ENCODE data around the gene LTBP3. TPM values are rescaled to one million over a fixed set of nuclear protein-coding genes. Genes with fewer than 3 reads are reported as not detected.
A peak's percentile ranks its signal among the peaks of the same experiment; 100 is the strongest.

LTBP3 gene
- polyA plus RNA-seq, 4 donors = 6.5 to 77.6 (median 21.3) TPM

- DNase-seq (peak in 1 of 2 donors; percentile 40), FAIRE-seq (no peak)
- WGBS, 3 donors = 18 to 27% (median 27%) methylated on average over 14 to 15 of the region's 15 CpGs
- Histone ChIP-seq H3K27me3 (ENCODE audit: control insufficient read depth in 3 of 3, insufficient read depth in 3 of 3, low read length in 3 of 3) (no peaks in the 10 kb centered on the region), H3K4me1 (ENCODE audit: control insufficient read depth in 3 of 3, insufficient read depth in 2 of 3, low read depth in 1 of 3, low read length in 2 of 3) (peaks cover 0 to 41% (median 0%) of the 10 kb centered on the region in 3 donors), H3K27ac (ENCODE audit: low read depth in 1 of 3, low read length in 2 of 3) (peak overlapping the region in 2 of 3 donors; percentile 59 to 91), H3K9me3 (ENCODE audit: control insufficient read depth in 2 of 2, insufficient read depth in 1 of 2, low read depth in 1 of 2, low read length in 1 of 2) (no peaks in the 10 kb centered on the region), H3K36me3 (ENCODE audit: control insufficient read depth in 3 of 3, insufficient read depth in 2 of 3, low read depth in 1 of 3, low read length in 3 of 3) (peaks cover 0 to 6% (median 0%) of the 10 kb centered on the region in 3 donors), H3K4me3 (ENCODE audit: low read depth in 1 of 3, low read length in 3 of 3) (no peak overlapping the region)
Observed at GRCh38 chr11:65560555-65561418, 2.6 kb upstream of the LTBP3 start.

GRCh38 chr11:65559951-65560537, 1.9 kb upstream of the LTBP3 start:
- Histone ChIP-seq H3K36me3 (ENCODE audit: control insufficient read depth in 3 of 3, insufficient read depth in 2 of 3, low read depth in 1 of 3, low read length in 3 of 3) (peaks cover 0 to 12% (median 0%) of the 10 kb centered on the region in 3 donors), H3K4me3 (ENCODE audit: low read depth in 1 of 3, low read length in 3 of 3) (no peak overlapping the region), H3K27ac (ENCODE audit: low read depth in 1 of 3, low read length in 2 of 3) (peak overlapping the region in 2 of 3 donors; percentile 59 to 91), H3K9me3 (ENCODE audit: control insufficient read depth in 2 of 2, insufficient read depth in 1 of 2, low read depth in 1 of 2, low read length in 1 of 2) (no peaks in the 10 kb centered on the region), H3K27me3 (ENCODE audit: control insufficient read depth in 3 of 3, insufficient read depth in 3 of 3, low read length in 3 of 3) (no peaks in the 10 kb centered on the region), H3K4me1 (ENCODE audit: control insufficient read depth in 3 of 3, insufficient read depth in 2 of 3, low read depth in 1 of 3, low read length in 2 of 3) (peaks cover 0 to 48% (median 0%) of the 10 kb centered on the region in 3 donors)
- FAIRE-seq (no peak), DNase-seq (peak in 1 of 2 donors; percentile 60)
- WGBS, 3 donors = 10 to 46% (median 25%) methylated on average over 5 of the region's 5 CpGs

- WGBS, 3 donors = 67 to 77% (median 68%) methylated on average over 5 of the region's 5 CpGs
- Histone ChIP-seq H3K4me1 (ENCODE audit: control insufficient read depth in 3 of 3, insufficient read depth in 2 of 3, low read depth in 1 of 3, low read length in 2 of 3) (peaks cover 0 to 53% (median 0%) of the 10 kb centered on the region in 3 donors), H3K27me3 (ENCODE audit: control insufficient read depth in 3 of 3, insufficient read depth in 3 of 3, low read length in 3 of 3) (no peaks in the 10 kb centered on the region), H3K4me3 (ENCODE audit: low read depth in 1 of 3, low read length in 3 of 3) (no peak overlapping the region), H3K27ac (ENCODE audit: low read depth in 1 of 3, low read length in 2 of 3) (peak overlapping the region in 2 of 3 donors; percentile 91 to 92), H3K36me3 (ENCODE audit: control insufficient read depth in 3 of 3, insufficient read depth in 2 of 3, low read depth in 1 of 3, low read length in 3 of 3) (peaks cover 0 to 13% (median 0%) of the 10 kb centered on the region in 3 donors), H3K9me3 (ENCODE audit: control insufficient read depth in 2 of 2, insufficient read depth in 1 of 2, low read depth in 1 of 2, low read length in 1 of 2) (no peaks in the 10 kb centered on the region)
- DNase-seq (no peak), FAIRE-seq (no peak)
Observed at GRCh38 chr11:65559535-65559934, 1.4 kb upstream of the LTBP3 start.

GRCh38 chr11:65558930-65559509, 861 bp upstream of the LTBP3 start:
- Histone ChIP-seq H3K27ac (ENCODE audit: low read depth in 1 of 3, low read length in 2 of 3) (peak overlapping the region; percentile 58 to 92 (median 91)), H3K9me3 (ENCODE audit: control insufficient read depth in 2 of 2, insufficient read depth in 1 of 2, low read depth in 1 of 2, low read length in 1 of 2) (no peaks in the 10 kb centered on the region), H3K4me1 (ENCODE audit: control insufficient read depth in 3 of 3, insufficient read depth in 2 of 3, low read depth in 1 of 3, low read length in 2 of 3) (peaks cover 0 to 57% (median 0%) of the 10 kb centered on the region in 3 donors), H3K4me3 (ENCODE audit: low read depth in 1 of 3, low read length in 3 of 3) (peak overlapping the region in 1 of 3 donors; percentile 48), H3K27me3 (ENCODE audit: control insufficient read depth in 3 of 3, insufficient read depth in 3 of 3, low read length in 3 of 3) (no peaks in the 10 kb centered on the region), H3K36me3 (ENCODE audit: control insufficient read depth in 3 of 3, insufficient read depth in 2 of 3, low read depth in 1 of 3, low read length in 3 of 3) (peaks cover 0 to 17% (median 0%) of the 10 kb centered on the region in 3 donors)
- WGBS, 3 donors = 54 to 61% (median 58%) methylated on average over 17 to 19 of the region's 19 CpGs
- FAIRE-seq (no peak), DNase-seq (no peak)

- Histone ChIP-seq H3K27me3 (ENCODE audit: control insufficient read depth in 3 of 3, insufficient read depth in 3 of 3, low read length in 3 of 3) (no peaks in the 10 kb centered on the region), H3K27ac (ENCODE audit: low read depth in 1 of 3, low read length in 2 of 3) (peak overlapping the region; percentile 21 to 83 (median 43)), H3K9me3 (ENCODE audit: control insufficient read depth in 2 of 2, insufficient read depth in 1 of 2, low read depth in 1 of 2, low read length in 1 of 2) (no peaks in the 10 kb centered on the region), H3K36me3 (ENCODE audit: control insufficient read depth in 3 of 3, insufficient read depth in 2 of 3, low read depth in 1 of 3, low read length in 3 of 3) (peaks cover 0 to 27% (median 0%) of the 10 kb centered on the region in 3 donors), H3K4me1 (ENCODE audit: control insufficient read depth in 3 of 3, insufficient read depth in 2 of 3, low read depth in 1 of 3, low read length in 2 of 3) (peaks cover 0 to 69% (median 0%) of the 10 kb centered on the region in 3 donors), H3K4me3 (ENCODE audit: low read depth in 1 of 3, low read length in 3 of 3) (peak overlapping the region; percentile 51 to 55 (median 52))
- 4 to 11% (median 5%) methylated on average over 30 to 47 of the region's 47 CpGs for WGBS, 3 donors
- FAIRE-seq = no peak
- DNase-seq = peak in 1 of 2 donors; percentile 76
Observed at GRCh38 chr11:65557280-65558001, 718 bp downstream of the LTBP3 start.

- WGBS, 3 donors = 71 to 78% (median 77%) methylated on average over 12 of the region's 12 CpGs
- peaks cover 0 to 33% (median 0%) of the 10 kb centered on the region in 3 donors for H3K36me3 ChIP-seq (ENCODE audit: control insufficient read depth in 3 of 3, insufficient read depth in 2 of 3, low read depth in 1 of 3, low read length in 3 of 3)
- DNase-seq (no peak), FAIRE-seq (no peak)
- peak overlapping the region in 1 of 3 donors; percentile 52 for H3K4me3 ChIP-seq (ENCODE audit: low read depth in 1 of 3, low read length in 3 of 3)
- peak overlapping the region in 2 of 3 donors; percentile 43 to 83 for H3K27ac ChIP-seq (ENCODE audit: low read depth in 1 of 3, low read length in 2 of 3)
- no peaks in the 10 kb centered on the region for H3K9me3 ChIP-seq (ENCODE audit: control insufficient read depth in 2 of 2, insufficient read depth in 1 of 2, low read depth in 1 of 2, low read length in 1 of 2)
- H3K4me1 ChIP-seq (ENCODE audit: control insufficient read depth in 3 of 3, insufficient read depth in 2 of 3, low read depth in 1 of 3, low read length in 2 of 3) = peaks cover 0 to 77% (median 0%) of the 10 kb centered on the region in 3 donors
- no peaks in the 10 kb centered on the region for H3K27me3 ChIP-seq (ENCODE audit: control insufficient read depth in 3 of 3, insufficient read depth in 3 of 3, low read length in 3 of 3)
Observed at GRCh38 chr11:65556470-65557279, 1.5 kb downstream of the LTBP3 start.

GRCh38 chr11:65555693-65556231, 2.4 kb downstream of the LTBP3 start:
- DNase-seq (peak in 1 of 2 donors; percentile 80), FAIRE-seq (no peak)
- Histone ChIP-seq H3K4me1 (ENCODE audit: control insufficient read depth in 3 of 3, insufficient read depth in 2 of 3, low read depth in 1 of 3, low read length in 2 of 3) (peaks cover 0 to 79% (median 0%) of the 10 kb centered on the region in 3 donors), H3K27ac (ENCODE audit: low read depth in 1 of 3, low read length in 2 of 3) (peak overlapping the region in 2 of 3 donors; percentile 22 to 56), H3K4me3 (ENCODE audit: low read depth in 1 of 3, low read length in 3 of 3) (no peak overlapping the region), H3K36me3 (ENCODE audit: control insufficient read depth in 3 of 3, insufficient read depth in 2 of 3, low read depth in 1 of 3, low read length in 3 of 3) (peaks cover 0 to 34% (median 0%) of the 10 kb centered on the region in 3 donors), H3K27me3 (ENCODE audit: control insufficient read depth in 3 of 3, insufficient read depth in 3 of 3, low read length in 3 of 3) (no peaks in the 10 kb centered on the region), H3K9me3 (ENCODE audit: control insufficient read depth in 2 of 2, insufficient read depth in 1 of 2, low read depth in 1 of 2, low read length in 1 of 2) (no peaks in the 10 kb centered on the region)
- WGBS, 3 donors = 47 to 69% (median 50%) methylated on average over 5 to 6 of the region's 6 CpGs

Data from small intestine (tissue), 7 donors.